BJ (cell line): Measurements from ENCODE around the gene LSS. TPM values are rescaled to one million over a fixed set of nuclear protein-coding genes. Genes with fewer than 3 reads are reported as not detected.
"Not testable (repeated sequence)": the region's sequence is repeated elsewhere in the genome, so short reads cannot be mapped to it uniquely, and the experiment has no call there.

Source experiments
- CTCF ChIA-PET: fragments of 350-600 bp; formaldehyde crosslinking; extraction: SDS; loops from one replicate; lab custom pipeline; 2021; ENCODE audit warnings: antibody characterized with exemption, inconsistent platforms; lab: Yijun Ruan, JAX
- POLR2A ChIA-PET: fragments of 300-600 bp; sonication (Branson Sonifier 250); formaldehyde crosslinking; extraction: SDS; loops from one replicate; lab custom pipeline; 2021; ENCODE audit warnings: antibody characterized with exemption; lab: Charles Lee
- DNase-seq: peaks from one replicate; pipeline ENCODE4 v3.0.0-alpha.2; 2011; ENCODE audit warnings: low read depth
- H3K27me3 ChIP-seq: 2 replicates; pipeline ENCODE4 v1.6.0; 2011; ENCODE audit warnings: low read length; ENCODE audit not compliant: control insufficient read depth, insufficient read depth
- H3K36me3 ChIP-seq: 2 replicates; pipeline ENCODE4 v1.5.1; 2011; ENCODE audit warnings: low read length; ENCODE audit not compliant: control insufficient read depth, insufficient read depth
- H3K4me3 ChIP-seq: 2 replicates; pipeline ENCODE4 v1.5.1; 2011; ENCODE audit warnings: low read depth, mild to moderate bottlenecking, control low read depth, low read length
- CTCF ChIP-seq: IDR thresholded peaks from 2 replicates; pipeline ENCODE4 v1.5.1; 2011; ENCODE audit warnings: low read depth, mild to moderate bottlenecking, control low read depth, inconsistent platforms, low read length, moderate library complexity; ENCODE audit not compliant: insufficient read depth
- polyA plus RNA-seq: library from polyadenylated mRNA; depleted of rRNA; stranded (reverse); fragments of >200 nt; gene quantifications from 2 replicates; pipeline ENCODE4 v1.2.3, GENCODE V29; 2011

Gene LSS
- polyA plus RNA-seq, 1 experiment, result 59.9 TPM

- no peak for DNase-seq
- H3K27me3 ChIP-seq, result no peaks in the 10 kb centered on the region
- H3K4me3 ChIP-seq, result peak overlapping the region; percentile 93
- no peak for TF ChIP-seq CTCF
- ChIA-PET CTCF (interaction anchor here (0.6 to 1.6 kb wide), 4 partner anchors 9 to 74 kb away, joined by 3 to 6 read pairs (median 3); no protein-coding TSS in a partner anchor), POLR2A (no interaction called here)
- 0 out of 2 replicates have a peak, but pooled peaks cover 2% of the 10 kb centered on the region for H3K36me3 ChIP-seq
These were observed 696 bp downstream of the LSS start for GRCh38 chr21:46227811-46228344.

GRCh38 chr21:46226920-46227599 is 1.5 kb downstream of the LSS start:
- H3K36me3 ChIP-seq, result peaks cover 5% of the 10 kb centered on the region
- no peaks in the 10 kb centered on the region for H3K27me3 ChIP-seq
- DNase-seq, result peak; percentile 15
- TF ChIP-seq CTCF, result no peak
- H3K4me3 ChIP-seq, result peak overlapping the region; percentile 93
- POLR2A ChIA-PET, result no interaction called here
- CTCF ChIA-PET, result interaction anchor here (1.1 to 1.6 kb wide), 3 partner anchors 10 to 73 kb away, joined by 3 to 6 read pairs (median 3); no protein-coding TSS in a partner anchor

- DNase-seq, result no peak
- H3K36me3 ChIP-seq, result peaks cover 5% of the 10 kb centered on the region
- no peaks in the 10 kb centered on the region for H3K27me3 ChIP-seq
- no peak for TF ChIP-seq CTCF
- ChIA-PET POLR2A (no interaction called here), CTCF (interaction anchor here (1.9 kb wide), 1 partner anchor 19 kb away, joined by 4 read pairs; no protein-coding TSS in a partner anchor)
- no peak overlapping the region for H3K4me3 ChIP-seq
These were observed 2.4 kb downstream of the LSS start for GRCh38 chr21:46226146-46226545.

GRCh38 chr21:46223661-46224060 is 4.9 kb downstream of the LSS start:
- CTCF ChIA-PET, result not testable (repeated sequence)

GRCh38 chr21:46223217-46223616 is 5.4 kb downstream of the LSS start:
- DNase-seq, result no peak
- H3K36me3 ChIP-seq, result peaks cover 18% of the 10 kb centered on the region
- TF ChIP-seq CTCF, result no peak
- H3K4me3 ChIP-seq, result no peak overlapping the region
- no peaks in the 10 kb centered on the region for H3K27me3 ChIP-seq
- POLR2A ChIA-PET, result no interaction called here
- CTCF ChIA-PET, result no interaction called here

More at GRCh38 chr21:46223661-46224060, 4.9 kb downstream of the LSS start:
- H3K4me3 ChIP-seq, POLR2A ChIA-PET, DNase-seq, H3K27me3 ChIP-seq: not testable (repeated sequence)
- H3K36me3 ChIP-seq, result peaks cover 18% of the 10 kb centered on the region
